Transverse colon (tissue), 4 donors: ENCODE measurements around the gene RAB30. TPM values are rescaled to one million over a fixed set of nuclear protein-coding genes. Genes with fewer than 3 reads are reported as not detected.

Experiments used
- DNase-seq: peaks from one replicate; pipeline ENCODE4 v3.0.0-alpha.2; 2019
- H3K27ac ChIP-seq, 4 donors: fragments of 200-600 bp; sonication (generic); 2 replicates each; pipeline ENCODE4 v1.5.1; 2016 to 2018; ENCODE audit warnings: inconsistent platforms in 4 of 4
- H3K27me3 ChIP-seq: fragments of 200-600 bp; sonication (generic); 2 replicates; pipeline ENCODE4 v1.5.1; 2017; ENCODE audit warnings: inconsistent platforms
- H3K36me3 ChIP-seq, 4 donors: fragments of 200-600 bp; sonication (generic); 2 replicates each; pipeline ENCODE4 v1.5.1; 2017 to 2019; ENCODE audit warnings: inconsistent platforms in 4 of 4
- H3K4me1 ChIP-seq, 4 donors: fragments of 200-600 bp; sonication (generic); 2 replicates each; pipeline ENCODE4 v1.5.1; 2017 to 2020; ENCODE audit warnings: inconsistent platforms in 4 of 4
- H3K4me3 ChIP-seq, 4 donors: fragments of 200-600 bp; sonication (generic); 1 replicate in 1 of 4; 2 replicates in 3 of 4; pipeline versions ENCODE4 v1.5.1 to v1.6.1; 2017 to 2019; ENCODE audit warnings: inconsistent platforms in 4 of 4
- H3K9me3 ChIP-seq, 2 donors: fragments of 200-600 bp; sonication (generic); 2 replicates each; pipeline ENCODE4 v1.5.1; 2017 to 2019; ENCODE audit warnings: inconsistent platforms in 2 of 2
- EP300 ChIP-seq: sonication (generic); formaldehyde crosslinking; IDR thresholded peaks from one replicate; pipeline ENCODE4 v1.6.1; 2017; ENCODE audit warnings: antibody characterized with exemption, low read depth
- POLR2A ChIP-seq: fragments of 450-650 bp; IDR thresholded peaks from one replicate; pipeline ENCODE4 v1.6.1; 2016; ENCODE audit warnings: antibody characterized with exemption, mild to moderate bottlenecking, moderate library complexity
- POLR2AphosphoS5 ChIP-seq, 3 donors: sonication (generic); formaldehyde crosslinking; IDR thresholded peaks; one replicate each; pipeline ENCODE4 v1.6.1; 2016; ENCODE audit warnings: antibody characterized with exemption in 3 of 3
- WGBS, 2 donors: methylation state at CpG; one replicate each; pipeline ENCODE4 v1.1.5; 2018; ENCODE audit warnings: low coverage in 1 of 2; 5-methylcytosine and 5-hydroxymethylcytosine counted together
- in situ Hi-C, 4 donors: fragments of 200-750 bp; cut with MboI; loops; one replicate each; pipeline versions ENCODE4 v1.15.0 to v1.15.1; 2017; ENCODE audit warnings: low sequenced_read_pairs in 3 of 4, low pct_ligation_motif_present in 1 of 4, low pct_unique_long_range_greater_than_20kb in 1 of 4
- intact Hi-C: fragments of 100-400 bp; cut with DNase I; formaldehyde crosslinking; loops from one replicate; pipeline ENCODE4 v1.15.1; 2023; ENCODE audit warnings: low total_unique reads
- total RNA-seq, 4 donors: library from RNA; depleted of rRNA; stranded (reverse); fragments of >200 nt; gene quantifications; one replicate each; pipeline ENCODE4 v1.1.0, GENCODE V29; 2016
- TF ChIP-seq, protein P1 (sequence below), 5 experiments: fragments of 200-600 bp in 3 of 5; fragments of 450-650 bp in 2 of 5; sonication (generic) in 3 of 5; IDR thresholded peaks; 1 replicate in 2 of 5; 2 replicates in 3 of 5; pipeline ENCODE4 v1.5.1; 2016 to 2017; ENCODE audit warnings: antibody characterized with exemption in 5 of 5, inconsistent platforms in 3 of 5, mild to moderate bottlenecking in 2 of 5, moderate library complexity in 1 of 5

The RAB30 gene
- total RNA-seq, 4 donors from 2014 or later, result 2.2 to 29.9 (median 14.5) TPM

DNA sequence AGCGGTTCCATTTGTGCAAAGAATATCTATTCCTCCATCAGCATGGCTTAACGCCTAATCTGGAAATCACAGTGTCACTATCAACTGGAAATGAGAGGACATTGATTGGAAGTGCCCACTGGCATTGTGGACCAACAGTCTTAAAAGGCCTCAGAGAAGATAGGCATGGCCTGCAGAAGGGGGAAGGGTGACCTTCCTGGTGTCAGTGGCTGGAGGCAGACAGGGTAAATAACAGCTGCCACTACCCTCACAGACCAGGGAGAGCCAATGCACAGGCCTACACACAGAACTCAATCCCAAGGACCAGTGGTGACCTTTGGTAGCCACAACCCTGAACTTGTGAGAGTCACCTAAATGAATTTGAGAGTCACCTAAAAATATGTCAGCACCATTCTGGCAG is 134.1 kb downstream of the RAB30 start:
- WGBS, 2 donors, result 96 to 100% methylated on average over 1 to 2 of the region's 2 CpGs
- Histone ChIP-seq H3K27me3 (no peaks in the 10 kb centered on the region), H3K27ac (no peak overlapping the region), H3K4me1 (no peaks in the 10 kb centered on the region), H3K4me3 (no peak overlapping the region), H3K36me3 (no peaks in the 10 kb centered on the region), H3K9me3 (no peaks in the 10 kb centered on the region)
- no peak for DNase-seq
- TF ChIP-seq POLR2A (no peak), EP300 (no peak), POLR2AphosphoS5 (IDR thresholded peaks at IDR 0.05) (no peak)
- TF ChIP-seq, protein P1, sequence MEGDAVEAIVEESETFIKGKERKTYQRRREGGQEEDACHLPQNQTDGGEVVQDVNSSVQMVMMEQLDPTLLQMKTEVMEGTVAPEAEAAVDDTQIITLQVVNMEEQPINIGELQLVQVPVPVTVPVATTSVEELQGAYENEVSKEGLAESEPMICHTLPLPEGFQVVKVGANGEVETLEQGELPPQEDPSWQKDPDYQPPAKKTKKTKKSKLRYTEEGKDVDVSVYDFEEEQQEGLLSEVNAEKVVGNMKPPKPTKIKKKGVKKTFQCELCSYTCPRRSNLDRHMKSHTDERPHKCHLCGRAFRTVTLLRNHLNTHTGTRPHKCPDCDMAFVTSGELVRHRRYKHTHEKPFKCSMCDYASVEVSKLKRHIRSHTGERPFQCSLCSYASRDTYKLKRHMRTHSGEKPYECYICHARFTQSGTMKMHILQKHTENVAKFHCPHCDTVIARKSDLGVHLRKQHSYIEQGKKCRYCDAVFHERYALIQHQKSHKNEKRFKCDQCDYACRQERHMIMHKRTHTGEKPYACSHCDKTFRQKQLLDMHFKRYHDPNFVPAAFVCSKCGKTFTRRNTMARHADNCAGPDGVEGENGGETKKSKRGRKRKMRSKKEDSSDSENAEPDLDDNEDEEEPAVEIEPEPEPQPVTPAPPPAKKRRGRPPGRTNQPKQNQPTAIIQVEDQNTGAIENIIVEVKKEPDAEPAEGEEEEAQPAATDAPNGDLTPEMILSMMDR (IDR thresholded peaks at IDR 0.05), result no peak
- in situ Hi-C loops, result no loop called here
- intact Hi-C loops, result no loop called here

DNA sequence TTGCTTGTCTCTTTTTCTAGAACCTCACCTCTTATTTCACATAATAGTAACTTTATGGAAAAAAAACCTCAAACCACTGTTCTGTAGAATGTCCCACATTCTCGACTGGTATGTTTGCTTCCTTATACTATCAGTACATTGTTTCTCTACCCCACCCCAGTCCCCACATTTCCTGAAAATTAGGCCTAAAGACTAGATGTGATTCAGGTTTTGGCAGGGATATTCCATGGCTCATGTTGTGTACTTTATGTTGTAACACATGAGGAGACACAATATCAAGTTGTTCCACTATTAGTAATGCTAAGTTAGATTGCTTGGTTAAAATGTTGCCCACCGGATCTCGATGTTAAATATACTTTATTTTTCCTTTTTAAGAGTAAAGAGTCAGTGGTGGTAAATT is 135.4 kb downstream of the RAB30 start:
- Histone ChIP-seq H3K36me3 (no peaks in the 10 kb centered on the region), H3K4me3 (no peak overlapping the region), H3K27ac (no peak overlapping the region), H3K27me3 (no peaks in the 10 kb centered on the region), H3K9me3 (no peaks in the 10 kb centered on the region), H3K4me1 (no peaks in the 10 kb centered on the region)
- intact Hi-C loops, result no loop called here
- WGBS, 2 donors, result 91 to 94% methylated on average over 3 of the region's 3 CpGs
- DNase-seq, result no peak
- TF ChIP-seq POLR2A (no peak), POLR2AphosphoS5 (IDR thresholded peaks at IDR 0.05) (no peak), EP300 (no peak)
- TF ChIP-seq, protein P1 (IDR thresholded peaks at IDR 0.05), result no peak
- in situ Hi-C loops, result no loop called here

DNA sequence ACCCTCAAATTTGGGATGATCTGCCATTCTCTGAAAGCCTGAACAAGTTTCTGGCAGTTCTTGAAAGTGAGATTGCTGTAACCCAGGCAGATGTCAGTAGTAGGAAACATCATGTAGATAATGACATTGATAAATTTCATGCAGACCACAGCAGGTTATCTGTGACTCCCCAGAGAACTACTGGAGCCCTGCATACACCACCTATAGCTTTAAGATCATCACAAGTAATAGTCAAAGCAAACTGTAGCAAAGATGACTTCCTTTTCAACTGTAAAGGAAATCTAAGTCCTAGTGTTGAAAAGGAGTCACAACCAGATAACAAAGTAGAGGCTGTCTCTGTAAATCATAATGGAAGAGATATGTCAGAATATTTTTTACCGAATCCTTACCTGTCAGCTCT is 139.1 kb downstream of the RAB30 start:
- in situ Hi-C loops (no loop called here), intact Hi-C loops (no loop called here)
- TF ChIP-seq, protein P1 (IDR thresholded peaks at IDR 0.05), result no peak
- TF ChIP-seq POLR2AphosphoS5 (IDR thresholded peaks at IDR 0.05) (no peak), EP300 (no peak), POLR2A (no peak)
- H3K4me3 ChIP-seq, result no peak overlapping the region
- no peak for DNase-seq
- H3K4me1 ChIP-seq, result no peaks in the 10 kb centered on the region
- no peaks in the 10 kb centered on the region for H3K27me3 ChIP-seq
- no peaks in the 10 kb centered on the region for H3K9me3 ChIP-seq
- no peak overlapping the region for H3K27ac ChIP-seq
- WGBS, 2 donors, result 91 to 93% methylated on average over 1 of the region's 1 CpG
- no peaks in the 10 kb centered on the region for H3K36me3 ChIP-seq

DNA sequence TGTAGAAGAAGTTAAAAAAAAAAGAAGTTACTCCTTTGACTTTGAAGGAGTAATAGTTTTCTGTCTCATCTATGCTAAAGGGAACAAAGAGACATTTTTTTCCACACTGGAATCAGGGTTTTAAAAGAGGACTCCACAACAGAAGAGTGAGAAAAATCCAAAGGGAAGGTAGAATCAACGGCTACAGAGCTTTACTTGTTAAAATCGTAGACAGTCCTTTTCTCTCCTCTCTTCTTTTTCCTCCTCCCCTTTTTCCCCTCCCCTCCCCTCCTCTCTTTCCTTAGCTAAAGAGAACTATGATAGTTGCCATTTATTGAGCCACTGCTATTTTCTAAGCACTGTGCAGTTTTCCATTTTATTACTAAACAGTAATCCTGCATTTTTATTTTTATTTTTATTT is 141.0 kb downstream of the RAB30 start:
- TF ChIP-seq EP300, result no peak
- TF ChIP-seq, protein P1 (IDR thresholded peaks at IDR 0.05), result no peak
- no peak for TF ChIP-seq POLR2A
- TF ChIP-seq POLR2AphosphoS5 (IDR thresholded peaks at IDR 0.05), result no peak
- 74 to 83% methylated on average over 2 of the region's 2 CpGs for WGBS, 2 donors
- Histone ChIP-seq H3K27me3 (no peaks in the 10 kb centered on the region), H3K36me3 (no peaks in the 10 kb centered on the region), H3K9me3 (no peaks in the 10 kb centered on the region), H3K4me3 (no peak overlapping the region), H3K4me1 (no peaks in the 10 kb centered on the region), H3K27ac (no peak overlapping the region)
- intact Hi-C loops (no loop called here), in situ Hi-C loops (no loop called here)
- DNase-seq, result no peak
